ENCODE data around the gene JAM2. TPM values are rescaled to one million over a fixed set of nuclear protein-coding genes. Genes with fewer than 3 reads are reported as not detected.

Gene JAM2
- total RNA-seq, 3 donors from 2014 or later (not counting 1 experiment from before 2014, with no cell fraction given), result 0.09 TPM; not detected in 2

GRCh38 chr21:25737421-25737820 lies 98.4 kb downstream of the JAM2 start:
- H3K27ac Mint-ChIP-seq, result peak overlapping the region in 1 of 2 donors; percentile 93
- no peak overlapping the region for H3K4me3 Mint-ChIP-seq
- peaks cover 4% of the 10 kb centered on the region for H3K4me1 ChIP-seq (ENCODE audit: control insufficient read depth, insufficient read depth, low read length)
- WGBS (ENCODE audit: insufficient coverage), result no CpG with 5 or more reads among the region's 1 CpG
- TF ChIP-seq CTCF (IDR thresholded peaks at IDR 0.05), result no peak
- no peaks in the 10 kb centered on the region for H3K27me3 ChIP-seq (ENCODE audit: control insufficient read depth, insufficient read depth, low read length)
- no peaks in the 10 kb centered on the region for H3K9me3 Mint-ChIP-seq
- no peaks in the 10 kb centered on the region for H3K27me3 Mint-ChIP-seq (ENCODE audit: low read depth in 2 of 2)
- H3K36me3 Mint-ChIP-seq, result peaks cover 12% of the 10 kb centered on the region
- H3K9me3 ChIP-seq (ENCODE audit: control insufficient read depth, insufficient read depth, low read length), result no peaks in the 10 kb centered on the region
- H3K27ac ChIP-seq (ENCODE audit: low read length), result no peak overlapping the region
- no peak for ATAC-seq
- no peak overlapping the region for H3K4me3 ChIP-seq (ENCODE audit: low read length)
- no peak for DNase-seq
- peaks cover 3% of the 10 kb centered on the region for H3K36me3 ChIP-seq (ENCODE audit: control insufficient read depth, insufficient read depth, low read length)
- intact Hi-C loops (cut with micrococcal nuclease), result no loop called here
- peaks cover 44% of the 10 kb centered on the region in 2 donors for H3K4me1 Mint-ChIP-seq

GRCh38 chr21:25742900-25743299 lies 103.8 kb downstream of the JAM2 start:
- H3K4me1 Mint-ChIP-seq, result peaks cover 12 to 15% of the 10 kb centered on the region in 2 donors
- peaks cover 18% of the 10 kb centered on the region for H3K36me3 ChIP-seq (ENCODE audit: control insufficient read depth, insufficient read depth, low read length)

GRCh38 chr21:25744854-25745253 lies 105.8 kb downstream of the JAM2 start:
- WGBS (ENCODE audit: insufficient coverage), result no CpG with 5 or more reads among the region's 2 CpGs
- peaks cover 0 to 10% of the 10 kb centered on the region in 2 donors for H3K4me1 Mint-ChIP-seq

More at GRCh38 chr21:25742900-25743299, 103.8 kb downstream of the JAM2 start:
- TF ChIP-seq CTCF (IDR thresholded peaks at IDR 0.05), result no peak
- Mint-ChIP-seq H3K27ac (no peak overlapping the region), H3K4me3 (no peak overlapping the region), H3K36me3 (peaks cover 12% of the 10 kb centered on the region), H3K9me3 (no peaks in the 10 kb centered on the region), H3K27me3 (ENCODE audit: low read depth in 2 of 2) (no peaks in the 10 kb centered on the region)
- 95% methylated on average over 3 of the region's 3 CpGs for WGBS (ENCODE audit: insufficient coverage)
- DNase-seq, result no peak
- Histone ChIP-seq H3K9me3 (ENCODE audit: control insufficient read depth, insufficient read depth, low read length) (no peaks in the 10 kb centered on the region), H3K4me3 (ENCODE audit: low read length) (no peak overlapping the region), H3K27me3 (ENCODE audit: control insufficient read depth, insufficient read depth, low read length) (no peaks in the 10 kb centered on the region), H3K27ac (ENCODE audit: low read length) (no peak overlapping the region), H3K4me1 (ENCODE audit: control insufficient read depth, insufficient read depth, low read length) (no peaks in the 10 kb centered on the region)
- no peak for ATAC-seq
- intact Hi-C loops (cut with micrococcal nuclease), result no loop called here

More at GRCh38 chr21:25744854-25745253, 105.8 kb downstream of the JAM2 start:
- H3K36me3 ChIP-seq (ENCODE audit: control insufficient read depth, insufficient read depth, low read length), result peaks cover 26% of the 10 kb centered on the region
- Mint-ChIP-seq H3K27me3 (ENCODE audit: low read depth in 2 of 2) (no peaks in the 10 kb centered on the region), H3K27ac (no peak overlapping the region), H3K9me3 (no peaks in the 10 kb centered on the region), H3K36me3 (peaks cover 12% of the 10 kb centered on the region), H3K4me3 (no peak overlapping the region)
- H3K4me3 ChIP-seq (ENCODE audit: low read length), result no peak overlapping the region
- H3K9me3 ChIP-seq (ENCODE audit: control insufficient read depth, insufficient read depth, low read length), result no peaks in the 10 kb centered on the region
- H3K27ac ChIP-seq (ENCODE audit: low read length), result no peak overlapping the region
- ATAC-seq, result no peak
- H3K27me3 ChIP-seq (ENCODE audit: control insufficient read depth, insufficient read depth, low read length), result no peaks in the 10 kb centered on the region
- no peak for DNase-seq
- intact Hi-C loops (cut with micrococcal nuclease), result no loop called here
- no peak for TF ChIP-seq CTCF (IDR thresholded peaks at IDR 0.05)
- no peaks in the 10 kb centered on the region for H3K4me1 ChIP-seq (ENCODE audit: control insufficient read depth, insufficient read depth, low read length)

Measured in natural killer cell (primary cell).